Neuronal stem cell (in vitro differentiated cells): ENCODE results near the gene SP3.

Experiments used
- DNase-seq: peaks from one replicate; pipeline ENCODE4 v3.0.0-alpha.2; 2013; ENCODE audit warnings: low spot score
- H2AFZ ChIP-seq: one replicate; pipeline ENCODE4 v1.6.1; 2013; ENCODE audit warnings: mild to moderate bottlenecking, low read length, inconsistent platforms
- H2AK5ac ChIP-seq: 2 replicates; pipeline ENCODE4 v1.6.1; 2013; ENCODE audit warnings: low read depth, mild to moderate bottlenecking, inconsistent platforms, low read length, moderate library complexity, mixed read lengths
- H2BK120ac ChIP-seq: 2 replicates; pipeline ENCODE4 v1.6.1; 2013; ENCODE audit warnings: low read depth, mild to moderate bottlenecking, inconsistent platforms, low read length, moderate library complexity, mixed read lengths
- H2BK12ac ChIP-seq: one replicate; pipeline ENCODE4 v1.6.1; 2013; ENCODE audit warnings: low read length, inconsistent platforms
- H2BK15ac ChIP-seq: 2 replicates; pipeline ENCODE4 v1.6.1; 2013; ENCODE audit warnings: mild to moderate bottlenecking, low read length, inconsistent platforms, mixed read lengths
- H2BK5ac ChIP-seq: one replicate; pipeline ENCODE4 v1.6.1; 2013; ENCODE audit warnings: inconsistent platforms, mild to moderate bottlenecking, low read length, moderate library complexity
- H3K14ac ChIP-seq: one replicate; pipeline ENCODE4 v1.6.1; 2013; ENCODE audit warnings: low read length, inconsistent platforms
- H3K18ac ChIP-seq: 2 replicates; pipeline ENCODE4 v1.6.1; 2013; ENCODE audit warnings: low read length, inconsistent platforms
- H3K23ac ChIP-seq: 2 replicates; pipeline ENCODE4 v1.6.1; 2013; ENCODE audit warnings: low read depth, mild to moderate bottlenecking, mixed read lengths, low read length, inconsistent platforms; ENCODE audit not compliant: poor library complexity
- H3K27ac ChIP-seq: replicated peaks from 3 replicates; pipeline ENCODE4 v1.5.1; 2013; ENCODE audit warnings: low read length, inconsistent platforms
- H3K27me3 ChIP-seq, 3 experiments: 2 replicates each; pipeline ENCODE4 v1.6.1; 2013; ENCODE audit warnings: low read length in 3 of 3, mild to moderate bottlenecking in 2 of 3, inconsistent platforms in 1 of 3, low read depth in 1 of 3, mixed read lengths in 1 of 3, moderate library complexity in 1 of 3; ENCODE audit not compliant: control insufficient read depth in 3 of 3, insufficient read depth in 3 of 3
- H3K36me3 ChIP-seq, 2 donors: replicated peaks in 1 of 2; 2 replicates each; pipeline ENCODE4 v1.6.1; 2013; ENCODE audit warnings: low read length in 2 of 2; ENCODE audit not compliant: control insufficient read depth in 2 of 2, insufficient read depth in 2 of 2
- H3K4ac ChIP-seq: 2 replicates; pipeline ENCODE4 v1.6.1; 2013; ENCODE audit warnings: inconsistent platforms, mild to moderate bottlenecking, low read length, moderate library complexity
- H3K4me1 ChIP-seq, 2 donors: 1 replicate in 1 of 2; 2 replicates in 1 of 2; pipeline ENCODE4 v1.6.1; 2013; ENCODE audit warnings: low read length in 2 of 2, low read depth in 1 of 2; ENCODE audit not compliant: control insufficient read depth in 2 of 2, insufficient read depth in 1 of 2
- H3K4me2 ChIP-seq: one replicate; pipeline ENCODE4 v1.6.1; 2013; ENCODE audit warnings: mild to moderate bottlenecking, low read length, inconsistent platforms; ENCODE audit not compliant: insufficient read depth, poor library complexity, severe bottlenecking
- H3K4me3 ChIP-seq, 2 donors: 2 replicates each; pipeline ENCODE4 v1.5.1; 2013; ENCODE audit warnings: low read length in 2 of 2, mild to moderate bottlenecking in 2 of 2, inconsistent platforms in 1 of 2, moderate library complexity in 1 of 2
- H3K79me1 ChIP-seq: one replicate; pipeline ENCODE4 v1.6.1; 2013; ENCODE audit warnings: low read depth, mild to moderate bottlenecking, inconsistent platforms, low read length, moderate library complexity
- H3K9ac ChIP-seq: one replicate; pipeline ENCODE4 v1.6.1; 2013; ENCODE audit warnings: mild to moderate bottlenecking, low read depth, low read length, inconsistent platforms; ENCODE audit not compliant: poor library complexity
- H3K9me3 ChIP-seq, 2 donors: replicated peaks in 1 of 2; 2 replicates each; pipeline versions ENCODE3 to v1.6.1; 2013; ENCODE audit warnings: low read length in 2 of 2, mild to moderate bottlenecking in 2 of 2, inconsistent platforms in 1 of 2, low read depth in 1 of 2, mixed read lengths in 1 of 2, moderate library complexity in 1 of 2; ENCODE audit not compliant: control insufficient read depth in 2 of 2, insufficient read depth in 1 of 2
- H4K8ac ChIP-seq: one replicate; pipeline ENCODE4 v1.6.1; 2013; ENCODE audit warnings: low read depth, mild to moderate bottlenecking, inconsistent platforms, low read length, moderate library complexity
- H4K91ac ChIP-seq: one replicate; pipeline ENCODE4 v1.6.1; 2013; ENCODE audit warnings: low read length, low read depth, mild to moderate bottlenecking, inconsistent platforms; ENCODE audit not compliant: poor library complexity
- WGBS, 2 donors: extraction: QIAGEN DNeasy Blood & Tissue Kit; methylation state at CpG; one replicate each; pipeline ENCODE4 v1.1.7; 2013; ENCODE audit warnings: missing lambda C conversion rate in 2 of 2, mixed read lengths in 1 of 2; ENCODE audit not compliant: insufficient read length in 2 of 2, insufficient replicate concordance in 1 of 2; ENCODE audit errors: extremely low coverage in 2 of 2; 5-methylcytosine and 5-hydroxymethylcytosine counted together

The SP3 gene

GRCh38 chr2:173906626-173907025 lies 58.5 kb downstream of the SP3 start:
- H2BK12ac ChIP-seq, result no peak overlapping the region

DNA sequence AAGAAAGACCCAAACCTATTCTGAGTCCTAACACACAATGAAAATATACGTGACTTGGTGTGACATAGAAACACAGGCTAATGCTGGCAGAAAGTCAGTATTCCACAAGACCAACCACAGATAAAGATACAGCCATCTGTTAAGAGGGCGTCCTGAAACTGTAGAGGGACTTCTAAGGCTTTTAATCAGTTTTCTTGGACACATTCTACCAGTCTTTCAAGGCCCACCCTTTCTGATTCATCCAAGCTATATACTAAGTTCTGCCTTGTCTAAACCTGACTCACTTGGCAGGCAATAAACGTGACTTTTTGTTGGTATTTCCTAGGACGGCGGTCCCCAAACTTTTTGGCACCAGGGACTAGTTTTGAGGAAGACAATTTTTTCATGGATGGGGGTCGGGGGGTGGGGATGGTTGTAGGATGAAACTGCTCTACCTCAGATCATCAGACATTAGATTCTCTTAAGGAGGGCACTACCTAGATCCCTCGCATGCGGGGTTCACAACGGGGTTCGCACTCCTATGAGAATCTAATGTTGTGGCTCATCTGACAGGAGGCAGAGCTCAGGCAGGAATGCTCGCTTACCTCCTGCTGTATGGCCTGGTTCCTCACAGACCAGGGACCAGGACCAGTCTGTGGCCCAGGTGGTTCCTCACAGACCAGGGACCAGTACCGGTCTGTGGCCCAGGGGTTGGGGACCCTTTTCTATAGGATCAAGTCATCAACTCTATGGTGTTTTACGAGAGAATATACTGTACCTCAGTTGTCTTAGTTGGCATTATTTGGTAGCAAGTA lies 61.4 kb downstream of the SP3 start:
- Histone ChIP-seq H3K4me3 (peak overlapping the region in 1 of 2 donors; percentile 45), H2AK5ac (no peak overlapping the region), H2BK12ac (no peak overlapping the region), H3K14ac (no peak overlapping the region), H3K4me1 (no peaks in the 10 kb centered on the region), H3K27me3 (no peaks in the 10 kb centered on the region), H2AFZ (no peak overlapping the region), H2BK15ac (no peak overlapping the region), H3K79me1 (no peaks in the 10 kb centered on the region), H3K18ac (no peak overlapping the region), H2BK120ac (no peak overlapping the region), H3K27ac (no peak overlapping the region), H3K23ac (no peak overlapping the region), H3K9ac (no peak overlapping the region), H3K9me3 (peaks cover 2 to 4% of the 10 kb centered on the region in 2 donors), H2BK5ac (no peak overlapping the region), H3K4ac (no peak overlapping the region), H3K4me2 (no peak overlapping the region), H4K91ac (no peak overlapping the region), H3K36me3 (peaks cover 3 to 52% of the 10 kb centered on the region in 2 donors), H4K8ac (no peak overlapping the region)
- no CpG with 5 or more reads among the region's 13 CpGs for WGBS, 2 donors
- DNase-seq, result no peak

More at GRCh38 chr2:173906626-173907025, 58.5 kb downstream of the SP3 start:
- peaks cover 3 to 80% of the 10 kb centered on the region in 2 donors for H3K36me3 ChIP-seq
- H2BK120ac ChIP-seq, result no peak overlapping the region
- no peak overlapping the region for H2AFZ ChIP-seq
- DNase-seq, result no peak
- no peak overlapping the region for H4K8ac ChIP-seq
- no peak overlapping the region for H3K14ac ChIP-seq
- no peaks in the 10 kb centered on the region for H3K4me1 ChIP-seq
- H3K4me2 ChIP-seq, result no peak overlapping the region
- no peak overlapping the region for H3K27ac ChIP-seq
- no peak overlapping the region for H2BK15ac ChIP-seq
- H3K9me3 ChIP-seq, result peaks cover 2 to 4% of the 10 kb centered on the region in 2 donors
- no peak overlapping the region for H3K4me3 ChIP-seq
- no peak overlapping the region for H2BK5ac ChIP-seq
- H3K27me3 ChIP-seq, result no peaks in the 10 kb centered on the region
- WGBS, 2 donors, result no CpG with 5 or more reads among the region's 1 CpG
- H3K79me1 ChIP-seq, result no peaks in the 10 kb centered on the region
- H3K18ac ChIP-seq, result no peak overlapping the region
- H4K91ac ChIP-seq, result no peak overlapping the region
- no peak overlapping the region for H3K4ac ChIP-seq
- no peak overlapping the region for H3K23ac ChIP-seq
- H2AK5ac ChIP-seq, result no peak overlapping the region
- no peak overlapping the region for H3K9ac ChIP-seq

DNA sequence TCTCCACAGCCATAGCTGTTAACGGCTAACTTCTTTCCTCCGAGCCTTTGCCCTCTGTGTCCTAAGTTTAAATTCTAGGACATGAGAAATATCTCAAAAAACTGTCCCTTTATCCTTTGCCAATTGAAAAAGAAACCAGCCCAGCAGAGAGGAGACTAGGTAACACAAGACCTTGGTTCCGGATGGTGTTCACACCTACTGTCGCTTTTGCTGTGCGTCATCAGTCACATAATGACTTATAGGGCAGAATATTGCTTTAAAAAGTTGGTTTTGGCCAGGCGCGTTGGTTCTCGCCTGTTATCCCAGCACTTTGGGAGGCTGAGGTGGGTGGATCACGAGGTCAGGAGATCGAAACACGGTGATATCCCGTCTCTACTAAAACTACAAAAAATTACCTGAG lies 66.2 kb downstream of the SP3 start:
- H2BK120ac ChIP-seq, result no peak overlapping the region
- peaks cover 0 to under 1% of the 10 kb centered on the region in 2 donors for H3K9me3 ChIP-seq
- H2BK12ac ChIP-seq, result no peak overlapping the region
- no peak overlapping the region for H3K9ac ChIP-seq
- H3K36me3 ChIP-seq, result peaks cover 0 to 4% of the 10 kb centered on the region in 2 donors
- H3K4ac ChIP-seq, result no peak overlapping the region
- no peak overlapping the region for H3K4me2 ChIP-seq
- no peaks in the 10 kb centered on the region for H3K27me3 ChIP-seq
- H3K4me1 ChIP-seq, result no peaks in the 10 kb centered on the region
- no peak overlapping the region for H2AK5ac ChIP-seq
- H4K91ac ChIP-seq, result no peak overlapping the region
- no peak overlapping the region for H4K8ac ChIP-seq
- no peak overlapping the region for H2BK15ac ChIP-seq
- H2BK5ac ChIP-seq, result no peak overlapping the region
- no peak overlapping the region for H2AFZ ChIP-seq
- no peak overlapping the region for H3K27ac ChIP-seq
- DNase-seq, result no peak
- H3K79me1 ChIP-seq, result no peaks in the 10 kb centered on the region
- H3K23ac ChIP-seq, result no peak overlapping the region
- no peak overlapping the region for H3K14ac ChIP-seq
- no peak overlapping the region for H3K18ac ChIP-seq
- H3K4me3 ChIP-seq, result no peak overlapping the region
- no CpG with 5 or more reads among the region's 12 CpGs for WGBS, 2 donors

DNA sequence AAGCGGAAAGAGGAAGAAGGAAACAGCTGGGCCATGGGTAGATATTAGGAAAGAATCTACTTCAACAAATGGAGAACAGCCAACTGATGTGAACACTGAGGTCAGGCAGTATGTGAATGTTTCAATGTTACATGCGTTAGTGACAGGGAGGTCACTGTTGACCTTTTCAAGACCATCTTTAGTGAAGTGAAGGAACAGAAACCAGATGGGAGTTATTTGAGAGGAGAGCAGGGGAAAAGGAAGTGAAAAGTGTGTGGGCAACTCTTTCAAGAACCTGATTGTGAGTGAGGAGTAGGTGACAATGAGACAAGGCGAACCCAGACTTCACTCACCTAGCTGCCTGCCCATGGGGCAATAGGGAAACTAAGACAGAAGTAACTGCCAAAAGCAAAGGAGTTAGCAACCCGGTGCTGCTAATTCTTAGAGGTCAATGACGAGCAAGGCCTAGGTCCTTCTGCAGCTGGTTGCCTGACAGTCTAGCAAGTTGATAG lies 67.0 kb downstream of the SP3 start:
- Histone ChIP-seq H3K4me1 (no peaks in the 10 kb centered on the region), H4K91ac (no peak overlapping the region), H3K27ac (no peak overlapping the region), H3K79me1 (no peaks in the 10 kb centered on the region), H2BK5ac (no peak overlapping the region), H3K36me3 (peaks cover 0 to 2% of the 10 kb centered on the region in 2 donors), H2BK15ac (no peak overlapping the region), H4K8ac (no peak overlapping the region), H3K9me3 (no peaks in the 10 kb centered on the region), H3K27me3 (no peaks in the 10 kb centered on the region), H2AFZ (no peak overlapping the region), H3K23ac (no peak overlapping the region), H2BK12ac (no peak overlapping the region), H2BK120ac (no peak overlapping the region), H3K9ac (no peak overlapping the region), H3K4me2 (no peak overlapping the region), H3K18ac (no peak overlapping the region), H2AK5ac (no peak overlapping the region), H3K4me3 (no peak overlapping the region), H3K4ac (no peak overlapping the region), H3K14ac (no peak overlapping the region)
- whole genome bisulfite sequencing, 2 donors, result no CpG with 5 or more reads among the region's 5 CpGs
- no peak for DNase-seq
